K562 (cell line): ENCODE results near the gene TFF1. TPM values are rescaled to one million over a fixed set of nuclear protein-coding genes. Genes with fewer than 3 reads are reported as not detected.

Source experiments
- ATAC-seq: fragments of 200-7000 bp; cut with Tn5 transposase; 3 replicates; pipeline ENCODE4 v1.9.1; 2020; ENCODE audit warnings: moderate library complexity
- BruUV-seq: library from RNA; stranded (reverse); fragments of 400-500 nt; replicated peaks from 2 replicates; lab custom pipeline; 2021; lab: Mats Ljungman, UMichigan
- CTCF ChIA-PET: fragments of 300-600 bp; formaldehyde crosslinking; extraction: SDS; loops from one replicate; lab custom pipeline; 2021; ENCODE audit warnings: low intra/inter-chr PET ratio; lab: Yijun Ruan, JAX
- POLR2A ChIA-PET: fragments of 300-600, 350-650 bp; sonication (Branson Sonifier 250); formaldehyde crosslinking; extraction: SDS; loops from one replicate; lab custom pipeline; 2021; ENCODE audit warnings: antibody characterized with exemption, inconsistent platforms; lab: Yijun Ruan, JAX
- DNase-seq, 4 experiments: peaks; one replicate each; pipeline versions ENCODE4 v3.0.0 to v3.0.0-alpha.2; 2011 to 2018; ENCODE audit warnings: low spot score in 3 of 4, mixed read lengths in 3 of 4; ENCODE audit errors: extremely low read depth in 1 of 4
- FAIRE-seq: peaks from 2 replicates; lab custom pipeline; 2011; peaks lifted over from hg19 to GRCh38; lab: Jason Lieb, UNC
- H2AFZ ChIP-seq: 2 replicates; pipeline ENCODE4 v1.6.0; 2011; ENCODE audit warnings: low read depth, low read length, control low read depth, inconsistent platforms
- H3K27ac ChIP-seq: fragments of 200-600 bp; 3 replicates; pipeline ENCODE4 v1.8.0; 2011; ENCODE audit warnings: low read depth, mild to moderate bottlenecking, control low read depth, inconsistent platforms, low read length, moderate library complexity, mixed read lengths; ENCODE audit errors: extremely low read depth
- H3K27me3 ChIP-seq, 2 experiments: fragments of 300-600 bp in 1 of 2; 2 replicates in 1 of 2; 3 replicates in 1 of 2; pipeline versions ENCODE4 v1.6.0 to v1.8.0; 2011; ENCODE audit warnings: inconsistent platforms in 2 of 2, low read length in 2 of 2, mild to moderate bottlenecking in 1 of 2, mixed read lengths in 1 of 2, moderate library complexity in 1 of 2; ENCODE audit not compliant: control insufficient read depth in 2 of 2, insufficient read depth in 2 of 2
- H3K36me3 ChIP-seq: fragments of 300-600 bp; 3 replicates; pipeline ENCODE4 v1.8.0; 2011; ENCODE audit warnings: mild to moderate bottlenecking, low read length, inconsistent platforms; ENCODE audit not compliant: control insufficient read depth, insufficient read depth
- H3K4me1 ChIP-seq, 2 experiments: fragments of 200-600 bp in 1 of 2; replicated peaks in 1 of 2; 2 replicates in 1 of 2; 3 replicates in 1 of 2; pipeline versions ENCODE4 v1.5.1 to v1.8.0; 2011; ENCODE audit warnings: inconsistent platforms in 2 of 2, low read length in 2 of 2, mild to moderate bottlenecking in 1 of 2, mixed read lengths in 1 of 2, moderate library complexity in 1 of 2; ENCODE audit not compliant: control insufficient read depth in 2 of 2, insufficient read depth in 2 of 2
- H3K4me2 ChIP-seq: 2 replicates; pipeline ENCODE4 v1.6.1; 2011; ENCODE audit warnings: low read length, control low read depth, inconsistent platforms, mixed read lengths; ENCODE audit not compliant: insufficient read depth
- H3K4me3 ChIP-seq: fragments of 200-600 bp; sonication (generic), shearing (Covaris generic); 2 replicates; pipeline ENCODE4 v1.5.1; 2016; ENCODE audit warnings: control low read depth, inconsistent platforms
- H3K79me2 ChIP-seq: fragments of 200-600 bp; 3 replicates; pipeline ENCODE4 v1.8.0; 2011; ENCODE audit warnings: low read length, inconsistent platforms; ENCODE audit not compliant: control insufficient read depth, insufficient read depth
- H3K9ac ChIP-seq, 2 experiments: 2 replicates each; pipeline versions ENCODE4 v1.6.0 to v1.6.1; 2011; ENCODE audit warnings: low read depth in 2 of 2, low read length in 2 of 2, control low read depth in 1 of 2, inconsistent platforms in 1 of 2, mild to moderate bottlenecking in 1 of 2, mixed read lengths in 1 of 2; ENCODE audit not compliant: insufficient read depth in 1 of 2
- H3K9me1 ChIP-seq: one replicate; pipeline ENCODE4 v1.6.0; 2011; ENCODE audit warnings: inconsistent platforms, mild to moderate bottlenecking, low read length, moderate library complexity; ENCODE audit not compliant: control insufficient read depth, insufficient read depth
- H3K9me3 ChIP-seq: replicated peaks from 2 replicates; pipeline ENCODE4 v1.5.1; 2011; ENCODE audit warnings: low read depth, low read length, inconsistent platforms; ENCODE audit not compliant: control insufficient read depth, insufficient read depth
- H4K20me1 ChIP-seq: replicated peaks from 2 replicates; pipeline ENCODE4 v1.6.1; 2011; ENCODE audit warnings: low read length, inconsistent platforms, mixed read lengths; ENCODE audit not compliant: control insufficient read depth, insufficient read depth
- GATA2 ChIP-seq: sonication (generic); formaldehyde crosslinking; IDR thresholded peaks from 2 replicates; pipeline ENCODE4 v1.4.0; 2020; ENCODE audit warnings: mild to moderate bottlenecking, missing genetic modification reagents
- GTF2A2 ChIP-seq: IDR thresholded peaks from 2 replicates; pipeline ENCODE4 v1.6.1; 2016; ENCODE audit warnings: mild to moderate bottlenecking, missing genetic modification characterization, missing compliant biosample characterization
- HCFC1 ChIP-seq: IDR thresholded peaks from 2 replicates; pipeline ENCODE4 v1.6.1; 2012; ENCODE audit warnings: low read depth, low read length, improper control_type of control experiment
- MCM2 ChIP-seq: fragments of 450-650 bp; IDR thresholded peaks from 2 replicates; pipeline ENCODE4 v1.6.1; 2017; ENCODE audit warnings: low read depth, mild to moderate bottlenecking
- MEF2D ChIP-seq: conservative IDR thresholded peaks from 2 replicates; pipeline ENCODE4 v1.6.1; 2016; ENCODE audit warnings: low read depth, missing genetic modification characterization, missing compliant biosample characterization
- SMAD3 ChIP-seq: fragments of 450-650 bp; formaldehyde crosslinking; conservative IDR thresholded peaks from 2 replicates; pipeline ENCODE4 v1.4.0; 2020; ENCODE audit warnings: mild to moderate bottlenecking
- SOX6 ChIP-seq: fragments of 450-650 bp; IDR thresholded peaks from 2 replicates; pipeline ENCODE4 v1.6.1; 2014; ENCODE audit warnings: mild to moderate bottlenecking
- TRIM28 ChIP-seq: fragments of 450-650 bp; IDR thresholded peaks from 2 replicates; pipeline ENCODE4 v1.6.1; 2017
- ZFX ChIP-seq: sonication (generic); formaldehyde crosslinking; IDR thresholded peaks from 2 replicates; pipeline ENCODE4 v1.8.0; 2022; ENCODE audit warnings: mild to moderate bottlenecking, missing genetic modification reagents, moderate library complexity
- WGBS: fragments of 100-300 bp; shearing (Covaris generic); methylation state at CpG from one replicate; pipeline ENCODE4 v1.1.6; 2016; ENCODE audit warnings: low coverage, mixed read lengths; ENCODE audit not compliant: insufficient coverage; ENCODE audit errors: missing lambda C conversion rate; 5-methylcytosine and 5-hydroxymethylcytosine counted together
- in situ Hi-C: fragments of 300-500 bp; cut with MboI; formaldehyde crosslinking; loops from 4 replicates; pipeline ENCODE4 v1.15.0; 2018; ENCODE audit warnings: inconsistent platforms, mixed read lengths
- intact Hi-C: fragments of 100-400 bp; cut with micrococcal nuclease; formaldehyde crosslinking; loops from 2 replicates; pipeline ENCODE4 v1.14.2; 2022
- polyA plus RNA-seq, 8 experiments: library from polyadenylated mRNA; depleted of rRNA in 4 of 8; stranded (reverse) in 5 of 8; unstranded in 3 of 8; fragments of >200 nt; fragmentation: Nextera tagmentation in 2 of 8; fragmentation: Illumina TruSeq in 1 of 8; extraction: Ambion mirVana in 2 of 8; extraction: Trizol in 1 of 8; gene quantifications; 2 replicates each; pipeline versions ENCODE4 v1.2.1 to v1.2.3, GENCODE V29; 2011 to 2014; ENCODE audit warnings: inconsistent platforms in 1 of 8, missing spikeins in 1 of 8
- total RNA-seq, 7 experiments: library from RNA; depleted of rRNA in 6 of 7; stranded (reverse); fragments of >200 nt in 6 of 7; fragmentation: Illumina TruSeq in 2 of 7; extraction: Trizol in 2 of 7; gene quantifications; 2 replicates each; pipeline versions ENCODE4 v1.2.1 to v1.2.3, GENCODE V29; 2011 to 2021; ENCODE audit warnings: low replicate concordance in 1 of 7

TFF1 gene
- total and polyA plus RNA-seq, 9 of the 15 experiments (the other 6 are each of a cell fraction or from before 2014, with no cell fraction given) = 0.31 TPM; not detected in 8

DNA sequence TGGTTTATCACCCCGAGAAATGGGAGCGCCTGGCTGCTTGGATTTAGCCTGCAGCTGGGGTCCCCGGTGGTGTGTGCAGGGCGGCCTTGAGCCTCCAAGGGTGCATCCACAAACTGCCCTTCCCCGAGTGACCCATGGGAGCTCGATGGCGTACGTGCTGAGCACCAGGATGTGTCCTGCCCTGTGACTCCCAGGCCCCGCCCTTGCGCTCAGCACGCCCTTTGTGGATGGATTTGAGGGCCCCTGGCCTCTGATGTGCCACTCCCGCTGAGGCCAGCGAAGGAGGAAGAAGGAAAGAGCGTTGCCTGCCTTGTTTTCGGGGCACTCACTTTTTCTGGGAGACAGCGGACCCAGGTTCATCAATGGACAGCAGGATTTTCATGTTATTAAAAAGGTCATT is 49.4 kb downstream of the TFF1 start:
- ATAC-seq (no peak), DNase-seq (no peak), FAIRE-seq (no peak)
- ChIA-PET CTCF (no interaction called here), POLR2A (no interaction called here)
- no peak overlapping the region for H3K9ac ChIP-seq
- H3K4me2 ChIP-seq = no peak overlapping the region
- H3K27me3 ChIP-seq = peaks cover 55 to 87% of the 10 kb centered on the region in 2 experiments
- no TSS peak for BruUV-seq
- 0 out of 2 replicates have a peak, but pooled peaks cover 12% of the 10 kb centered on the region for H4K20me1 ChIP-seq
- no peak overlapping the region for H3K4me3 ChIP-seq
- TF ChIP-seq HCFC1 = no peak
- TF ChIP-seq SOX6 = no peak
- no peak for TF ChIP-seq SMAD3 (CRISPR knock-in tag)
- TF ChIP-seq TRIM28 = no peak
- no peak for TF ChIP-seq ZFX
- no peak for TF ChIP-seq GATA2 (CRISPR knock-in tag)
- TF ChIP-seq MEF2D (tag) = no peak
- no peak for TF ChIP-seq GTF2A2
- no peak for TF ChIP-seq MCM2
- no peaks in the 10 kb centered on the region for H3K9me3 ChIP-seq
- no peaks in the 10 kb centered on the region for H3K4me1 ChIP-seq
- 3% methylated on average over 16 of the region's 16 CpGs for WGBS
- H3K36me3 ChIP-seq = no peaks in the 10 kb centered on the region
- in situ Hi-C loops (loop anchor here (10.0 kb wide), 1 partner anchor 128 kb away; no protein-coding TSS in a partner anchor), intact Hi-C loops (no loop called here)
- H3K27ac ChIP-seq = no peak overlapping the region
- no peaks in the 10 kb centered on the region for H3K79me2 ChIP-seq
- H3K9me1 ChIP-seq = no peaks in the 10 kb centered on the region
- no peak overlapping the region for H2AFZ ChIP-seq
